HCT116 (cell line): ENCODE measurements around the gene NRXN2. TPM values are rescaled to one million over a fixed set of nuclear protein-coding genes. Genes with fewer than 3 reads are reported as not detected.

ENCODE experiments used
- ATAC-seq: fragments of 200-7000 bp; cut with Tn5 transposase; 2 replicates; pipeline ENCODE4 v1.9.1; 2020; ENCODE audit warnings: mild to moderate bottlenecking, moderate library complexity
- BruUV-seq: library from RNA; stranded (reverse); fragments of 400-500 nt; replicated peaks from 2 replicates; lab custom pipeline; 2021; lab: Mats Ljungman, UMichigan
- CTCF ChIA-PET: fragments of 300-600 bp; sonication (Branson Sonifier 250); formaldehyde crosslinking; loops from one replicate; lab custom pipeline; 2021; ENCODE audit warnings: antibody characterized with exemption; lab: Charles Lee
- POLR2A ChIA-PET: fragments of 300-600, 350-600 bp; sonication (Branson Sonifier 250); formaldehyde crosslinking; loops from one replicate; lab custom pipeline; 2021; ENCODE audit warnings: antibody characterized with exemption; lab: Charles Lee
- RAD21 ChIA-PET, 2 experiments: fragments of 300-600 bp; sonication (Branson Sonifier 250); formaldehyde crosslinking; loops; one replicate each; lab custom pipeline; 2023; ENCODE audit warnings: low total read pairs in 2 of 2; ENCODE audit not compliant: uncharacterized antibody in 2 of 2, unreplicated experiment in 2 of 2, low non-redundant PET in 1 of 2; lab: Charles Lee
- DNase-seq: peaks from one replicate; pipeline ENCODE4 v3.0.0-alpha.2; 2010; ENCODE audit warnings: low read depth, low spot score
- H2AFZ ChIP-seq: fragments of 200-600 bp; shearing (Covaris generic), sonication (generic); 2 replicates; pipeline ENCODE4 v1.6.1; 2017; ENCODE audit warnings: low read depth, mixed run types, mixed read lengths, antibody characterized with exemption, low read length; ENCODE audit not compliant: poor library complexity, severe bottlenecking
- H3K27ac ChIP-seq: 2 replicates; pipeline ENCODE4 v1.5.1; 2012; ENCODE audit warnings: low read depth, low read length
- H3K27me3 ChIP-seq: fragments of 200-600 bp; sonication (generic); 2 replicates; pipeline ENCODE4 v1.6.1; 2016; ENCODE audit warnings: mixed run types, low read length, mixed read lengths; ENCODE audit not compliant: insufficient read depth
- H3K36me3 ChIP-seq, 2 experiments: fragments of 200-500 bp in 1 of 2; fragments of 200-600 bp in 1 of 2; sonication (Bioruptor generic) in 1 of 2; sonication (generic) in 1 of 2; 2 replicates each; pipeline versions ENCODE4 v1.5.1 to v1.6.1; 2014 to 2016; ENCODE audit warnings: low read length in 2 of 2, inconsistent platforms in 1 of 2, mixed read lengths in 1 of 2, mixed run types in 1 of 2; ENCODE audit not compliant: insufficient read depth in 2 of 2, control insufficient read depth in 1 of 2
- H3K4me1 ChIP-seq, 2 experiments: fragments of 200-600 bp in 1 of 2; sonication (generic) in 1 of 2; 2 replicates each; pipeline versions ENCODE4 v1.5.1 to v1.6.1; 2012 to 2017; ENCODE audit warnings: low read length in 2 of 2, inconsistent platforms in 1 of 2, mild to moderate bottlenecking in 1 of 2, mixed read lengths in 1 of 2, mixed run types in 1 of 2, moderate library complexity in 1 of 2; ENCODE audit not compliant: insufficient read depth in 2 of 2, control insufficient read depth in 1 of 2
- H3K4me2 ChIP-seq: fragments of 200-600 bp; sonication (generic); 2 replicates; pipeline ENCODE4 v1.6.1; 2017; ENCODE audit warnings: mixed run types, low read length, mixed read lengths
- H3K4me3 ChIP-seq, 2 experiments: fragments of 200-600 bp in 1 of 2; sonication (generic) in 1 of 2; replicated peaks in 1 of 2; 2 replicates each; pipeline ENCODE4 v1.5.1; 2011 to 2016; ENCODE audit warnings: low read length in 2 of 2, control low read depth in 1 of 2, low read depth in 1 of 2, mild to moderate bottlenecking in 1 of 2, mixed read lengths in 1 of 2, mixed run types in 1 of 2
- H3K79me2 ChIP-seq: fragments of 200-600 bp; sonication (generic); 2 replicates; pipeline ENCODE4 v1.6.1; 2017; ENCODE audit warnings: mild to moderate bottlenecking, mixed run types, low read length, moderate library complexity, mixed read lengths; ENCODE audit not compliant: insufficient read depth
- H3K9ac ChIP-seq: fragments of 200-600 bp; sonication (generic); 2 replicates; pipeline ENCODE4 v1.6.1; 2016; ENCODE audit warnings: low read length, mixed read lengths
- H3K9me2 ChIP-seq: fragments of 200-600 bp; sonication (generic), shearing (Covaris generic); 2 replicates; pipeline ENCODE4 v1.6.1; 2017; ENCODE audit warnings: mixed run types, mild to moderate bottlenecking, moderate library complexity; ENCODE audit not compliant: insufficient read depth
- H3K9me3 ChIP-seq, 2 experiments: fragments of 200-500 bp in 1 of 2; fragments of 200-600 bp in 1 of 2; sonication (Bioruptor generic) in 1 of 2; sonication (generic) in 1 of 2; 2 replicates each; pipeline ENCODE4 v1.6.1; 2014 to 2017; ENCODE audit warnings: low read length in 2 of 2, mixed read lengths in 2 of 2, inconsistent platforms in 1 of 2, low read depth in 1 of 2, mild to moderate bottlenecking in 1 of 2, mixed run types in 1 of 2, moderate library complexity in 1 of 2; ENCODE audit not compliant: control insufficient read depth in 1 of 2, insufficient read depth in 1 of 2
- H4K20me1 ChIP-seq: fragments of 200-600 bp; sonication (generic), shearing (Covaris generic); 2 replicates; pipeline ENCODE4 v1.6.1; 2017; ENCODE audit warnings: mixed run types, mild to moderate bottlenecking, moderate library complexity; ENCODE audit not compliant: insufficient read depth
- ATF3 ChIP-seq: IDR thresholded peaks from 2 replicates; pipeline ENCODE4 v1.6.1; 2012
- CEBPB ChIP-seq: IDR thresholded peaks from 2 replicates; pipeline ENCODE4 v1.6.1; 2012; ENCODE audit warnings: low read depth
- EGR1 ChIP-seq: IDR thresholded peaks from 2 replicates; pipeline ENCODE4 v1.6.1; 2012; ENCODE audit warnings: low read depth
- ELF1 ChIP-seq: IDR thresholded peaks from 2 replicates; pipeline ENCODE4 v1.6.1; 2012; ENCODE audit warnings: low read depth, borderline replicate concordance
- FOSL1 ChIP-seq: IDR thresholded peaks from 2 replicates; pipeline ENCODE4 v1.6.1; 2012; ENCODE audit warnings: low read depth
- JUND ChIP-seq: IDR thresholded peaks from 2 replicates; pipeline ENCODE4 v1.6.1; 2012
- MAX ChIP-seq: IDR thresholded peaks from 2 replicates; pipeline ENCODE4 v1.6.1; 2012
- POLR2A ChIP-seq: IDR thresholded peaks from 2 replicates; pipeline ENCODE4 v1.7.0; 2011; ENCODE audit warnings: borderline replicate concordance; ENCODE audit not compliant: insufficient read depth, insufficient read length; ENCODE audit errors: extremely low read depth
- POLR2AphosphoS5 ChIP-seq: IDR thresholded peaks from 2 replicates; pipeline ENCODE4 v1.6.1; 2011; ENCODE audit warnings: mild to moderate bottlenecking, low read depth, low read length, moderate library complexity
- RAD21 ChIP-seq: IDR thresholded peaks from 2 replicates; pipeline ENCODE4 v1.6.1; 2012; ENCODE audit warnings: low read depth, mild to moderate bottlenecking
- REST ChIP-seq: IDR thresholded peaks from 2 replicates; pipeline ENCODE4 v1.6.1; 2012; ENCODE audit warnings: low read depth
- SIN3A ChIP-seq: IDR thresholded peaks from 2 replicates; pipeline ENCODE4 v1.6.1; 2012; ENCODE audit warnings: low read depth
- SRF ChIP-seq: IDR thresholded peaks from 2 replicates; pipeline ENCODE4 v1.6.1; 2012; ENCODE audit warnings: low read depth
- YY1 ChIP-seq: IDR thresholded peaks from 2 replicates; pipeline ENCODE4 v1.6.1; 2011; ENCODE audit warnings: low read length, low read depth, moderate library complexity, mild to moderate bottlenecking; ENCODE audit not compliant: insufficient replicate concordance; ENCODE audit errors: extremely low read depth
- ZNF274 ChIP-seq: fragments of 200-500 bp; sonication (Bioruptor generic); IDR thresholded peaks from 2 replicates; pipeline ENCODE4 v1.6.1; 2014; ENCODE audit warnings: mild to moderate bottlenecking, low read depth, low read length, inconsistent platforms
- intact Hi-C: fragments of 100-400 bp; cut with micrococcal nuclease; formaldehyde crosslinking; loops from 2 replicates; pipeline ENCODE4 v1.10.0; 2022
- total RNA-seq: library from RNA; stranded (reverse); gene quantifications from one replicate; pipeline ENCODE4 v1.2.1, GENCODE V29; 2021; ENCODE audit not compliant: unreplicated experiment

NRXN2 gene
- total RNA-seq, 1 experiment from 2014 or later: 1.5 TPM

- H3K36me3 ChIP-seq: no peaks in the 10 kb centered on the region
- no peaks in the 10 kb centered on the region for H3K79me2 ChIP-seq
- ATAC-seq (no peak), DNase-seq (no peak)
- intact Hi-C loops: no loop called here
- H2AFZ ChIP-seq: no peak overlapping the region
- H3K9me2 ChIP-seq: no peaks in the 10 kb centered on the region
- H3K27me3 ChIP-seq: no peaks in the 10 kb centered on the region
- POLR2A ChIA-PET: no interaction called here
- H3K4me3 ChIP-seq: no peak overlapping the region
- no TSS peak for BruUV-seq
- no peaks in the 10 kb centered on the region for H4K20me1 ChIP-seq
- H3K4me2 ChIP-seq: no peak overlapping the region
- no peaks in the 10 kb centered on the region for H3K9me3 ChIP-seq
- H3K4me1 ChIP-seq: no peaks in the 10 kb centered on the region
- no peak for TF ChIP-seq SRF
- no peak for TF ChIP-seq YY1
- H3K9ac ChIP-seq: no peak overlapping the region
- no peak overlapping the region for H3K27ac ChIP-seq
- CTCF ChIA-PET: no interaction called here
- RAD21 ChIA-PET: no interaction called here
Observed at GRCh38 chr11:64594159-64594939, 128.6 kb downstream of the NRXN2 start.

GRCh38 chr11:64593156-64594105 is 129.6 kb downstream of the NRXN2 start:
- no peaks in the 10 kb centered on the region for H3K4me1 ChIP-seq
- H3K4me3 ChIP-seq: no peak overlapping the region
- CTCF ChIA-PET: no interaction called here
- BruUV-seq: no TSS peak
- DNase-seq (no peak), ATAC-seq (no peak)
- H3K9ac ChIP-seq: no peak overlapping the region
- no peaks in the 10 kb centered on the region for H3K79me2 ChIP-seq
- intact Hi-C loops: no loop called here
- POLR2A ChIA-PET: no interaction called here
- no peak overlapping the region for H2AFZ ChIP-seq
- H3K9me3 ChIP-seq: no peaks in the 10 kb centered on the region
- no peaks in the 10 kb centered on the region for H3K36me3 ChIP-seq
- no peak overlapping the region for H3K27ac ChIP-seq
- H3K9me2 ChIP-seq: no peaks in the 10 kb centered on the region
- H3K4me2 ChIP-seq: no peak overlapping the region
- H4K20me1 ChIP-seq: no peaks in the 10 kb centered on the region
- H3K27me3 ChIP-seq: no peaks in the 10 kb centered on the region
- RAD21 ChIA-PET: no interaction called here
- TF ChIP-seq EGR1 (no peak), JUND (no peak), SIN3A (no peak), FOSL1 (no peak), ATF3 (no peak), POLR2A (no peak), POLR2AphosphoS5 (no peak), ZNF274 (no peak), RAD21 (no peak), ELF1 (no peak), REST (no peak), YY1 (no peak), SRF (no peak), MAX (no peak), CEBPB (no peak)
